Lower lobe of right lung (tissue), 2 donors: ENCODE data around the gene MED10. TPM values are rescaled to one million over a fixed set of nuclear protein-coding genes. Genes with fewer than 3 reads are reported as not detected.

Experiments
- ATAC-seq, 2 donors: fragments of 200-7000 bp; cut with Tn5 transposase; one replicate each; pipeline ENCODE4 v1.9.1; 2020 to 2022; ENCODE audit warnings: mild to moderate bottlenecking in 2 of 2, moderate library complexity in 2 of 2
- DNase-seq: peaks from one replicate; pipeline ENCODE4 v3.0.0-alpha.2; 2020
- H3K27ac ChIP-seq: fragments of 200-600 bp; one replicate; pipeline ENCODE4 v1.8.0; 2022
- H3K27me3 ChIP-seq: fragments of 200-600 bp; one replicate; pipeline ENCODE4 v1.8.0; 2022; ENCODE audit warnings: low read depth
- H3K36me3 ChIP-seq: fragments of 200-600 bp; one replicate; pipeline ENCODE4 v1.8.0; 2022; ENCODE audit warnings: mild to moderate bottlenecking
- H3K4me1 ChIP-seq: fragments of 200-600 bp; one replicate; pipeline ENCODE4 v1.8.0; 2022
- H3K4me3 ChIP-seq: fragments of 200-600 bp; one replicate; pipeline ENCODE4 v1.8.0; 2022; ENCODE audit warnings: mild to moderate bottlenecking
- H3K9me3 ChIP-seq: fragments of 200-600 bp; one replicate; pipeline ENCODE4 v1.8.0; 2022
- CTCF ChIP-seq: fragments of 200-600 bp; IDR thresholded peaks from one replicate; pipeline ENCODE4 v1.8.0; 2022; ENCODE audit warnings: antibody characterized with exemption, mild to moderate bottlenecking
- intact Hi-C: fragments of 100-400 bp; cut with DNase I; formaldehyde crosslinking; loops from one replicate; pipeline ENCODE4 v1.11.0; 2022
- total RNA-seq: library from RNA; stranded (reverse); fragmentation: NEBNext Ultra II Directional; extraction: Animal tissue kit (Norgen Biotek cat#: 25700); gene quantifications from one replicate; pipeline ENCODE4 v1.2.1, GENCODE V29; 2021
- donor health status: DM: no; HTN: yes; CAD: no; lungs with severe emphysema.

MED10 gene
- total RNA-seq, 1 donor from 2014 or later = 30.3 TPM

GRCh38 chr5:6404129-6404528 is 25.8 kb upstream of the MED10 start:
- DNase-seq (no peak), ATAC-seq (no peak)
- H3K27me3 ChIP-seq = peaks cover 10% of the 10 kb centered on the region
- no peak for TF ChIP-seq CTCF
- H3K4me1 ChIP-seq = no peaks in the 10 kb centered on the region
- no peak overlapping the region for H3K4me3 ChIP-seq
- no peaks in the 10 kb centered on the region for H3K9me3 ChIP-seq
- no peak overlapping the region for H3K27ac ChIP-seq
- H3K36me3 ChIP-seq = no peaks in the 10 kb centered on the region
- intact Hi-C loops = no loop called here

GRCh38 chr5:6403416-6403815 is 25.1 kb upstream of the MED10 start:
- no peak for ATAC-seq
- H3K27ac ChIP-seq = no peak overlapping the region
- intact Hi-C loops = no loop called here
- no peaks in the 10 kb centered on the region for H3K36me3 ChIP-seq
- H3K4me3 ChIP-seq = no peak overlapping the region
- no peak for TF ChIP-seq CTCF
- DNase-seq = no peak
- H3K4me1 ChIP-seq = no peaks in the 10 kb centered on the region
- no peaks in the 10 kb centered on the region for H3K9me3 ChIP-seq
- H3K27me3 ChIP-seq = peaks cover 10% of the 10 kb centered on the region

GRCh38 chr5:6402939-6403338 is 24.6 kb upstream of the MED10 start:
- H3K36me3 ChIP-seq = no peaks in the 10 kb centered on the region
- no peaks in the 10 kb centered on the region for H3K9me3 ChIP-seq
- no peaks in the 10 kb centered on the region for H3K4me1 ChIP-seq
- H3K4me3 ChIP-seq = no peak overlapping the region
- TF ChIP-seq CTCF = no peak
- intact Hi-C loops = no loop called here
- no peak overlapping the region for H3K27ac ChIP-seq
- DNase-seq (no peak), ATAC-seq (no peak)
- H3K27me3 ChIP-seq = peaks cover 10% of the 10 kb centered on the region

GRCh38 chr5:6401410-6401809 is 23.1 kb upstream of the MED10 start:
- Histone ChIP-seq H3K9me3 (no peaks in the 10 kb centered on the region), H3K27ac (no peak overlapping the region), H3K36me3 (no peaks in the 10 kb centered on the region), H3K27me3 (peaks cover 5% of the 10 kb centered on the region), H3K4me1 (no peaks in the 10 kb centered on the region), H3K4me3 (no peak overlapping the region)
- DNase-seq (no peak), ATAC-seq (no peak)
- TF ChIP-seq CTCF = no peak
- intact Hi-C loops = no loop called here

- H3K27me3 ChIP-seq = no peaks in the 10 kb centered on the region
- intact Hi-C loops = no loop called here
- H3K4me3 ChIP-seq = no peak overlapping the region
- H3K9me3 ChIP-seq = no peaks in the 10 kb centered on the region
- H3K36me3 ChIP-seq = no peaks in the 10 kb centered on the region
- DNase-seq = no peak
- no peak for ATAC-seq
- no peak for TF ChIP-seq CTCF
- no peaks in the 10 kb centered on the region for H3K4me1 ChIP-seq
- H3K27ac ChIP-seq = no peak overlapping the region
These were observed 21.9 kb upstream of the MED10 start for GRCh38 chr5:6399980-6400910.
